Measurements from ENCODE around the gene GINS2.

GINS2 gene

DNA sequence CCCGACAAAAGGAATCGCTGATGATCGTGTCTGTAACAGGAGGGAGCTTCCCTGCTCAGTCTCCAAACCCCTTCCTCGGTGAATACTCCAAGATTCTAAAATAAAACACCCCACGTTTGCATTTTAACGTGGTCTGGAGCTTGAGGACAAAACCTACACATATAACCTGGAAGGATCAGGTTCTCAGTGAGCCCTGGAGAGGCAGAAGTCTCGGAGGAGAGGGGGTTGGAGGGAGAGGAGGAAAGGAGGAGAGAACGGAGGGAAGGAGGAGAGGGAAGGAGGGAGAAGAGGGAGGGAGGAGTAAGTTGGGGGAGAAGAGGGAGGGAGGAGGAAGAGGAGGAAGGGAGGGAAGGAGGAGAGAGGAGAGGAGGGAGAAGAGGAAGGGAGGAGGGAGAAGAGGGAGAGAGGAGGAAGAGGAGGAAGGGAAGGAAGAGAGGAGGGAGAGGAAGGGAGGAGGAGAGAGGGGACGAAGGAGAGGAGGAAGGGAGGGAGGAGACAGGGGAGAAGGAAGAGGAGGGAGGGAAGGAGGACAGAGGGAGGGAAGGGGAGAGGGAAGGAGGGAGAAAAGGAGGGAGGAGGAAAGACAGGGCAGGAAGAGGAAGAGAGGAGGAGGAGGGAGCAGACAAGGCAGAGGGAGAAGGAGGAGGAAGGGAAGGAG, 27.4 kb upstream of the GINS2 start:
- DNase-seq, result no peak

DNA sequence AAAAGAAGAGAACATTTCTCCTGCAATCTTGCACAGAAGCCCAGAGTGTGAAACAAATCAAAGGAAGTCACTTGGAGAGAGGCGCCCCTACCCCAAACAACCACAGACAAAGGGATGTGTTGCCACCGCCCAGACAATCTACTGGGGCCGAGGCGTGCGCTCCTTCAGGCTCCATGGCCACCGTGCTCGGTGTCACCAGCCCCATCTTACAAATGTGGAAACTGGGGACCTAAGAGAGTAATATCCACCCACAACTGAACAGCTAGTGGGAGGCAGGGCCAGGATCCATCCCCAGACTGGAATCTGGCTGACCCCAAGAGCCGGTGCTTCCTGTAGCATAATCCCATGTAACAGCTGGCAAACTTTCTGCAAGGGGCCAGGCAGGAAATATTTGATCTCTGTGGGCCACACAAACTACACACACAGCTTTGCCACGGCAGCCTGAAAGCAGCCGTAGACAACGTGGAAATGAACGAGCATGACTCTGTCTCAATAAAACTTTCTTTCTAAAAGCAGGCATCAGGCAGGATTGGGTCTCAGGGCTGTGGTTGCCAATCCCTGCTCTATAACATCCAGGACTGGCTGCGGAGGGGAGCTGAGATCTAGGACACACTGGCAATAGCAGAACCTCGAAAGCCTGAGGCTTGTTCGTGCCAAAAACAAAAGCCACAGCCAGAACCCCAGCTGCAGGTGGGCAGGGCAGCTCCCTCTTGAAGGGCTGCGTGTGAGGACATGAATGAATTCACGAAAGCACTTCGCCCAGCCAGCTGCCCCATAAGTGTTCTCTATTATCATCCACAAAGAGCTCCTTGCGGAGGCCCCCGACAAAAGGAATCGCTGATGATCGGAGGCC, 26.6 kb upstream of the GINS2 start:
- DNase-seq, result peak; percentile 75

DNA sequence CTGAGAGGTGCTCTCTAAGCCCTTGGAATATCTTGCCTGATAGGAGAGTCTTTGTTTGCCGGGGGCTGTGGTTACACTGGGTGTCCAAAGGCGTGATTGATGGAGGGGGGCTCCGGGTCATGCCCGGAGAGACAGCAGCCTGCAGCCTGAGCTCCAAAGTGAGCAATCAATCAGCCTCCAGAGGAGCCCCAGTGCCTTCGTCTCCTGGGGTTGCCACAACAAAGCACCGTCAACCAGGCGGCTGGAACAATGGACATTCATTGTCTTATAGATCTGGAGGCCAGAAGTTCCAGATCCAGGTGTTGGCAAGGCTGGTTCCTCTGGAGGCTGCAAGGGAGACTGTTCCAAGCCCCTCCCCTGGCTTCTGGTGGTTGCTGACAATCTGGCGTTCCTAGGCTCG, 24.0 kb upstream of the GINS2 start:
- peak; percentile 20 for DNase-seq

DNA sequence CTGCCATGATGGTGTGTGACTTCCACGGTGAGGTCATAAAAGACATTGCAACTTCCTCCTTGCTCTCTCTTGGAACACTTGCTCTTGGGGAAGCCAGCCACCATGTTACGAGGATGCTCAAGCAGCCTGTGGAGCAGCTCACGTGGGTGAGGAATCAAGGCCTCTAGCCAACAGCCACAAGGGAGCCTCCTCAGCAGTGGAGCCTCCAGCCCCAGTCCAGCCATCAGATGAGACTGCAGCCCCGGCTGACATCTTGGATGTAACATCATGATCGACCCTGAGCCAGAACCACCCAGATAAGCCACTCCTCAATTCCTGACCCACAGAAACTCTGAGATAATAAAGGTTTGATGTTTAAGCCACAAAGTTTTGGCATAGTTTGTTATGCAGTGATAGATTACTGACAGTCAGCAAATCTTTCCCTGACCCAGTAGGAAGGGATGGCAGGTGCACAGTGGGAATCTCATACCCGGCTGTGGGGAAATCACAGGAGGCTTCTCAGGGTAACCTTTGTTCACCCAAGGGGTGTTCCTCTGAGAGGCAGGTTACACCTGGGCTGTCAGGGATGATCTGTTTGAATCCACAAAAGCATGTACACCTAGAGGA, 23.3 kb upstream of the GINS2 start:
- no peak for DNase-seq

DNA sequence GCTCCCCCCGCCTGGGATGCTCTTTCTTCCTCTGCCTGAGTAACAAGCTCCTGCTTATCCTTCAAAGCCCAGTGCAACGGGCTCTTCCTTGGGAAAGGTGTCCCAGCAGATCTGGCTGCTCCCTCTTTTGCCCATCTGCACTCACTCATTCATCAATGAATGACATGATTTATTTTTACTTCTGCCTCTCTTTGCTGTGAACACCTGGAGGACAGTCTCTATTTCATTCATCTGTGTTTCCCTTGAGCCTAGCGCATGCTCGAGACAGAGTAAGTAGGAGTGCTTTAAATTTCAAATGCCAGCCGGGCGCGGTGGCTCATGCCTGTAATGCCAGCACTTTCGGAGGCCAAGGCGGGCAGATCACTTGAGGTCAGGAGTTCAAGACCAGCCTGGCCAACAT, 22.0 kb upstream of the GINS2 start:
- DNase-seq, result peak; percentile 50

DNA sequence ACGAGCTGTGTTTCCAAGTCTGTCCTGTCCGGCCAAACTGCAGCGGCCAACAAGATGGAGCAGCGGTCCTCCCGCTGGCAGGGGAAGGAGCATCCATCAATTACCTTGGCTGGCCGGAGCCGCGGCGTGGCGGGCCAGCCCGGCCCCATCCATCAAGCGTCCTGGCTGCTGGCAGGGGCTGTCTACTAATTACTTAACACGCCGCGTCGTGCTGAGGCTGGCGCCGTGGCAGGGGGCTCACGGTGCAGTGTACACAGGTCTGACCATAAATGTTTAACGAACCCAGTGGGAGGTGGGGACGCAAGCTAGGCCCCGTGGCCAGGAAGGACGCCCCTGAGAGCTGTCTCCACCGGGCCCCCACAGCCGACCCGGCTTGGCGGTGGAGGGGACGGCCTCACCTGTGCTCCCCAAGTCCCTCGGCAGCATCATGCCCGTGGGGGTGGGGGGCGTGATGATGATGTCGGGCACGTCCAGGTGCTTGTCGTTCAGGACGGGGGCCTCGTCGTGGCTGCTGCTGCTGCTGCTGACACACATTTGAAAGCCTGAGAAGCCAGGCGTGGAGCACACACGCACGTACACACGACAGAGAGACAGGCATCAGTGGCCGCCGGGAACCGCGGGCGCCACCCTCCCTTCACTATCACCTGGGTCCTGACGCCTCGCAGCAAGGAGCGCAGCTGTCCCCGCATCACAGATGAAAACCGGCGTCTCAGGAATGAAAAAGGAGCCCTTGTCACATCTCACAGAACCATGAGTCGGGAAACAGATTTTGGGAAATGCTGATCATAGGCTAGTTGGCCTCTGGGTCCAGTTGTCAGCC, 21.2 kb upstream of the GINS2 start:
- DNase-seq, result no peak

DNA sequence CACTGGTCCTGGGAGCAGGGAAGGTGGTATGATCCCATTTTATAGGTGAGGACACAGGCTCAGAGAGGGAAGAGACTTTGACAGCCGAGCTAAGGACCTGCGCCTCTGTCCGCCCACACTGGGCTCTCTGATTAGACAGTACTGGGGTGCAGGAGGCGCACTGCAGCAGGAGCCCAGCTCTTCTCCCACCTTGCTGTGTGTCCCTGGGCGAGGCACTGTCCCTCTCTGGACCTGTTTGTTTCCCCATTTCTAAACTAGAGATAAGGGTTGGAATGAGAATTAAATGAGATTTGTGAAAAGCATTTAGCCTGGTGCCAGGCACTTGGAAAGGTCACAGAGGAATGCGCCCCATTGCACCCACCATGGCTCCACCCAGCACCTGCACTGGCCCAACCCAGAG, 19.6 kb upstream of the GINS2 start:
- no peak for DNase-seq

DNA sequence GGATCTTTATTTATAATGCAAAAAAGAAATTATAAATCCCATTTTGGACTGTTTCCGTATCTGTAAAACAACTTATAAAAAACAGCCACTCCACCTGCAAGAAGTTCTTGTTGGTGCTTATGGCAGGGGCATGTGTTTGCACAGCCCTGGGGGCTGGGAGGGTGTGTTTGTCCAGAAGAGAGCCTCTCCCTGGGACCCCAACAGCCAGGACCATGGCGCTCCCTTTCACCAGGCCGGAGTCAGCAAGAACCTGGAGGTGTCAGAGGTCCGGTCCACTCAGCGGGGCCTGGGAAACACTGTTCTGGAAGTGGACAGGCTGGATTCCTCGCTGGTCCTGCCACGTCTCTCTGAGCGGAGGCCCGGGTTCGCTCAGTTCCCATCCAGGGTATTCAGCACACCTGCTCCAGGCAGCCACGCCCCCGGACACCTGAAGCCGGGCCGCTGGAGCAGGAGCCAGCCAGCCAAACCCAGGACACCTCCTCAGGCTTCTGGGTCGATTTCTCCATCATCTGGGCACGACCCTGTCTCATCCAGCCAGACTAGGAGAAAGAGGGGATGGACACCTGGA, 18.9 kb upstream of the GINS2 start:
- no peak for DNase-seq

DNA sequence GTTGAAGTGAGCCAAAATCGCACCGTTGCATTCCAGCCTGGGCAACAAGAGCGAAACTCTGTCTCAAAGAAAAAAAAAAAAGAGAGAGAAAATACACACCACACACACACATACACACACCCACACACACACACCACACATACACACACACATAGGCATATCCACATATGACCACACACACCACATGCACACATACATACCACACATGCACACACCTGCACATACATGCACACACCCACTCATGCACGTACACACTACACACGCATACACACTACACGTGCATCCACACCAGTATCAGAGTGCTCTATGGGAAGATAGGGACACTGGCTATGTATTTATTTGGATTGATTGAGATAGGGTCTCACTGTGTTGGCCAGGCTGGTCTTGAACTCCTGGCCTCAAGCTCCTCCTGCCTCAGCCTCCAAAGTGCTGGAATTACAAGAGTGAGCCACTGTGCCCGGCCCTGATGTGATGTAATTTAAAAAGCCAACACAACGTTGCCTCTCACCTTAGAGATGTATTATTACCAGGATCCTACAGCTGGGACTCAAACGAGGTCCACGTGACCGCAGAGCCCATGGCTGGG, 17.8 kb upstream of the GINS2 start:
- DNase-seq, result no peak

DNA sequence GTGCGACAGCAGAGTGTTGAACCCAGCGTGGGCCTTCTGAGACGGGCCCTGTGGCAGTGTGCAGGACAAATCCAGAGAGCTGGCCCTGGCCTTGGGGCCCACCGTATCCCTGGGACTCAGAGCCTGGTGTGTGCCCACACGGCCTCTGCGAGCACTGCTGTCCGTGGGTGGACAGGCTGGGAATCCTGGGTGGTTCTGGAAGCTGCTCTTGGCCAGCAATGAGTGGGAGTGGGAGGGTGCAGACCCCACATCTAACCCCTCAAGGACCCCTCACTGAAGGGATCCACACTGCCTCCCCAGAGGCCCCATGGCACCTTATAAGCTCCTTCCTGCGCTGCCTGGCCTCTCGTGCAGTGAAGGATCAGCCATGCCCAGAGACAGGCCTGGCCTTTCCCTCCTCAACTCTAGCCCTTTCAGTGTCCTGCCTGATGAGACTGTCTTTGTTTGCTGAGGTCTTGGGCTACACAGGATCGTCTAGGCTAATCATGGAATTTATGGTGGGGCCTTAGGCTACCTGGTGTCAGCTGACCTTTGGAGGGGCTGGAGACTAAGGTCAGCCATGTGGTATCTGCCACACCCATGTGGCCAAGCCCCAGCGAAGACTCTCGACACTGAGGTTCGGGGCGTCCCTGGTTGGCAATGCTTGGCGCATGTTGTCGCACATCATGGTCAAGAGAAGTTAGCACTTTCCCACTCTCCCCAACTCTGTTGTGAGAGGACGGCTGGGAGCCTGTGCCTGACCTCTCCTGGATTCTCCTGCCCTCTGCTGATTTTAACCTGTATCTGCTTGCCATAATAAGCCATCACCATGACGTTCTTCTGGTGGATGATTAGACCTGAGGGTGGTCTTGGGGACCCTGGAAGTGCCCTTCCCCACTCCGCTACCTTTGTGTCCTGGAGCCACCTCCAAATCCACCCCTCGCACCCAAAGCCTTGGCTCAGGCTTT, 16.4 kb upstream of the GINS2 start:
- DNase-seq, result no peak

DNA sequence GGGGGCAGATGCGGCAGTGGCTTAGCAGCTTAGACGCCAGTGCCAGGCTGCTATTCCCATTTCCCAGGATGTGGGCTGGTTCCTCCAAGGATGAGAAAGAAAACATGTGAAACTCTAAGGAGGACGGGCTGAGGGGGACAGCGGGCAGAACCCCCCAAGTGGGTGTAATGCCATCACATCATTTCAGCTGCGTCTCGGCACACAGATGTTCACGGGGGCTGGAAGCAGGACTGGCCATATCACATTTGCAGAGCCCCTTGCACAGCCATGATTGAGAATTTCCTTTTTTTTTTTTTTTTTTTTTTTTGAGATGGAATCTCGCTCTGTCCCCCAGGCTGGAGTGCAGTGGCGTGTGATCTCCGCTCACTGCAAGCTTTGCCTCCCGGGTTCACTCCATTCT, 15.3 kb upstream of the GINS2 start:
- no peak for DNase-seq

DNA sequence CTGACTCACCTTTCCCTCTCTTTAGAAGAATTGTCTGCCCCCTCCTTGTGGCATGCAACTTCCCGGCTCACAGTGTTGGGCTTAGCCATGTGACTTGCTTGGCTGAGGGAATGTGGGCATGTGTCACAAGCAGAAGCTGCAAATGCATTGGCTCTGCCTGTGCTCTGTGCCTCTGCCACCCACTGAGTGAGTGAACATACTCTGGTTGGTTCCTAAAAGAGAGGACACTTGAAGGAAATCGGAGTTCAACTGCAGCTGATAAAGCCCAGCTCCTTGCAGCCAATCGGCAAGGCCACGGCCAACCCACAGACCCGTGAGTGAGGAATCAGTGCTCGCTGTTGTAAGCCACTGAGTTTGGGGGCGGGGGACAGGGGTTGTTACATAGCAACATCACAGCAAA, 10.9 kb upstream of the GINS2 start:
- DNase-seq, result no peak

DNA sequence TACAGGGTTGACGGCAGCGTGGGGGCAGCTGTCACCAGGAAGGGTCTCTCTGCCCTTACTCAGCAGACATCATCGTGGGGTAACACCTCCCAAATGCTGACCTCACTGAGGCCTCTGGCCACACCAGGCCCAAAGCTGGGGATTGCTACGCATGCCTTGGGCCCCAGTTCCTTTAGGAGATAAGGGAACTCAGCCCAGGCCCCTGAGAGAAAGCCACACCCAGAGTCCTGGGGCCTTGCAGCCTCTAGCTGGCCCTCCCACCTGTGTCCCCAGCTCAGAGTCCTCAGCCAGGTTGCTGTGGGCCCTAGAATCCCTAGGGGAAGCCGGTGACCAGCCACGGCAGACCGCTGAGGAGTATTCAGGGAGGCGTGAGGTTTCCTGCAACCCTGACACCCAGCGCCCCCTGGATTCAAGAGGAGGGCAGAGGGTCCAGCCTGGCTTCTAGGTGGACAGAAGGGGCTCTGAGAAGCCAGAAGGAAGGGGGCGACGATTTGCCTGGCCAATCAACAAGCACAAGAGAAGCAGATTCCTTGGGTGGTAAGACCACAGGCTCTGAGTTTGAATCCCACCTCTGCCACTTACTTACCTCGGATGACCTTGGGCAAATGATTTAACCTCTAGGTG, 10.3 kb upstream of the GINS2 start:
- DNase-seq, result no peak

DNA sequence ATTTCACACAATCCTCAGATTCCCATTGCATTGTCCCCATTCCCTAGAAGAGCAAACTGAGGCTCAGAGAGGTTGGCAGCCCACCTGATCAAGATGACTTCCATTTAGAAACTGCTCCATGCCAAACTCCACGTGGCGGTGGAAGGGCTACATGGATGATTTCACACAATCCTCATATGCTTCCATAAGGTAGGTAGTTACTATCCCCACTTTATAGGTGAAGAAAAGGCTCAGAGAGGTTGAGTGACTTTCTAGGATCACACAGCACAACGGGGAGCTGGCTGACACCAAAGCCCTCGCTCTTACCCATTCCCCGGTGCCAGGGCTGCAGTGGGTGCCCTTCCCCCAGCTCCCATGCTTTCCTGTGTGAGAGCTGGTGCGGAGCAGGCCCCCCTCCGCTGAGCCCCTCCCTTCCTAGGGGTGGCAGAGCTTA, 9.7 kb upstream of the GINS2 start:
- DNase-seq, result no peak

DNA sequence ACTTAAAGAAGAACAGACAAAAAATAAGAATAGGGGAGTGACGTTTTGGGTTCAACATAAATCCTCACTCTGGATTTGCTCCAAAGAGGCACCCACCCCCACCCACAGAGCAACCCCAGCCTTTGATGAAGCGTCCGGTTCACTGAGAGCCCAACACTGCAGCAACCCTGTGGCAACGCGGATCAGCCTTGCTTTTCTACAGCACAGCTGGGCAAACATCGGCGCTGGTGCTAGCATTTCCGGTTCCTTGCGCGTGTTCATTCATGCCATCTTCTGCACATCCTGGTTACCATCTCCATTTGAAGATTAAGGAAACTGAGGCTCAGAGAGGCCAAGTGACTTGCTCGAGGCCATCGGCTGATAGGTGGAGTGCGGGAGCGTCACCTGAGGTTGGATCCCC, 8.7 kb upstream of the GINS2 start:
- no peak for DNase-seq

DNA sequence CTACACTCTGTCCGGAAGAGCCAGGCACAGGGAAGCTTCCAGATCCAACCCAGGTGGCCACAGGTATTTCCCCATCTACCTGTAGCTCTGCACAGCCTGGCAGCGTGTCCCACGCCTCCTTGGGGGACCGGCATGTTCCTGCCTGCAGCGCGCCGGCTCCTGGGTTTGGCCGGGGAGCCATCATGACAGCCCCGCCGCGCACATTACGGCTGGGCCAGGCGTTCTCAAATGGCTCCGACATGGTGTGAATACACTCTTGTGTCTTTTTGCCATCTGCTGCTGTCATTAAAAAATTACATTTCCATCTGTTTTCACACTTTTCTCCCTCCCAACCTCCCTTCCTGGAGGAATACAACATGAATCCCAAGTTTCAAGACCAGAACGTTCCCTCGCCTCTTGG, 8.0 kb upstream of the GINS2 start:
- DNase-seq, result peak; percentile 75

DNA sequence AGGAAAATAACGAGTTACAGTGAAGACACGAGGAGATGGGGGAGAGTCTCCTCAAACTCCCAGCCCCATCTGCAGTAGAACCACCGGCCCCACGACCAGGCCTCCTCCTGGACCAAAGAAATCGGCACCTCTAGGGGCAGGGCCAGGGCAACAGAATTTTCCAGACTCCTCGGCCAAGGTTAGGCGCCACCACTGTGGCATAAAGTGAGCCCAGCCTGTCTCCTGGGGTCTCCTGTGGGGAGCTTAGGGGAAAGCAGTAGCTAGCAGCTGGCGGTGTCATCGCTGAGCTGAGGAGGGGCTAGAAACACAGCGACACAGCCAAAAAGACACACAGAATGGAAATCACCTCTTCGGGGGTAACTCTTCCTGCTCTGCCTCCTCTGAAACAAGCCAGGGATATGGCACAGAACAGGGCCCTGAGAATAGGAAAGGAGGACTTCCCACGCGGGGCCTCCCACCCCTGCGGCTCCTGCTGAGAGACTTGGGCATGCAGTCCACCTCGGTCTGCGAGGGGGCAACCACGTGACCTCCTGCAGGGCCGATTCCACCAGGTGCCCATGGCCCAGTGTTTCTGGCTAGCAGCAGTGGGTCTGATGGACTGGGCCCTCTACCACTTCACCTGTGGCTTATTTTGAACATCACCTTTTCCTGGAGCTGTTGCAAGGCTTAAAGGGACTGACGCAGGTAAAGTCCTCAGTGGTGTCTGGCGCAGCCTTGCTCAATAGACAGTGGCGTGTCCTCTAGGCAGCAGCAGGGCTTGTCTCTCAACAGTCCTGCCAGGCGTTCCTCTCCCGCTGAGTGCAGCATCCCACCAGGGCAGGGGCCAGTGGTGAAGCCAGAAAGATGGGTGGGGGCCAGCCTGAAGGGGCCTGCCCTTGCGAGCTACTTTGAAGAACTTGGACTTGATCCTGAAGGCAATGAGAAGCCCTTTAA, 6.7 kb upstream of the GINS2 start:
- no peak for DNase-seq

DNA sequence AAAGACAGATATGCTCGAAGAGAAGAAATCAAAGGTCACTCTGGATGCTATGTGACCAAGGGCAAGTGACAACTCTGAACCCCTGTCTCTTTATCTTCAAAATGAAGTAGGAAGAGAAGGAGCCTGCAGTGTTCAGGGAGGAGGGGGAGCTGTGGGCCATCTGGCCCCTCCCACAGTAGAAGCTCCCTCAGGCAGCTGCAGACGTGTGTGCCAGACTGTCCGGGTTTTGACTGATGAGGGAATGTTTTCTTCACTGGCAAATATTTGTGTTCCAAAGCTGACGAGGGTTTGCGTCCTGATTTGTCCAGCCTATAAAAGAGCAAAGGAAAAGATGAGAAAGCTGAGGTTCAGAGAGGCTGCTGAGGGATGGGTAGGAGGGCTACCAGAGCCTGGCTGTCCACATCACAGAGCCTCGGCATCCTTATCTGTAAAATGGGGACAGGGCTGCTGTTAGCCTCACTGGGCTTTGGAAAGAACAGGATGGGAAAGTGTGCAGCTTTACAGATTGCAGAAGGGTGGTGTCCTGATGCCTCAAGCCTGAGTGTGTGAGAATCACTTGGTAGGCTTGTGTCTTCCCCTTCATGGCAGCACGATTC, 1.8 kb upstream of the GINS2 start:
- no peak for DNase-seq

DNA sequence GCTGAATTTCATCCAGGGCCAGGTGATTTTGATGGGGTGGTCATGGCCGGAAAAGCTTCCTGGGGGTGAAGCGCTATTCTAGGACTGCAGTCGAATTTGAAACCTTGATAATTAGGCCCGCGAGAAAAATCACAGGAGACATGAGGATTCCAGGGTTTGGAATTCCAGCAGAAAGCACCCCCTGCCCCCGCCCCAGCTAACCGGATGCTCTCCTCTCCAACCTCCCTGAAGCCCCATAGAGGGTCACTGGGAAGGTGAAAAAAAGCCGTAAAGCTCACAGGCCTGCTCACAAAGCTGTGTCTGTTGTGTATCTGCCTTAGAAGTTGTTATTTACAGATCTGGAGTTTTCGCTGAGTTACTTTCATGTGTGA, 1.2 kb upstream of the GINS2 start:
- DNase-seq, result no peak
